Stomach (tissue), 19 donors: ENCODE measurements around the gene ORC1. TPM values are rescaled to one million over a fixed set of nuclear protein-coding genes. Genes with fewer than 3 reads are reported as not detected.

ENCODE experiments used
- DNase-seq, 2 donors: peaks; one replicate each; pipeline versions ENCODE4 v3.0.0 to v3.0.0-alpha.2; 2013 to 2019
- H3K27ac ChIP-seq, 5 donors: fragments of 200-600 bp in 4 of 5; sonication (generic) in 4 of 5; one replicate each; pipeline ENCODE4 v1.5.1; 2013 to 2019; ENCODE audit warnings: mild to moderate bottlenecking in 1 of 5, moderate library complexity in 1 of 5
- H3K27me3 ChIP-seq, 3 donors: fragments of 200-600 bp; sonication (generic); one replicate each; pipeline ENCODE4 v1.5.1; 2017 to 2019; ENCODE audit warnings: mixed run types in 1 of 3
- H3K36me3 ChIP-seq, 4 donors: fragments of 200-600 bp; sonication (generic); 1 replicate in 3 of 4; 2 replicates in 1 of 4; pipeline ENCODE4 v1.5.1; 2016 to 2019
- H3K4me1 ChIP-seq, 4 donors: fragments of 200-600 bp; sonication (generic); one replicate each; pipeline ENCODE4 v1.5.1; 2016 to 2019
- H3K4me3 ChIP-seq, 4 donors: fragments of 200-600 bp; sonication (generic) in 3 of 4; one replicate each; pipeline ENCODE4 v1.5.1; 2016 to 2019; ENCODE audit warnings: mild to moderate bottlenecking in 1 of 4
- H3K9me3 ChIP-seq, 4 donors: fragments of 200-600 bp; sonication (generic); one replicate each; pipeline ENCODE4 v1.5.1; 2016 to 2019
- CTCF ChIP-seq, 7 experiments: fragments of 450-650 bp in 4 of 7; fragments of 200-600 bp in 3 of 7; sonication (generic) in 3 of 7; IDR thresholded peaks; one replicate each; pipeline ENCODE4 v1.5.1; 2016 to 2019; ENCODE audit warnings: antibody characterized with exemption in 7 of 7, control low read depth in 2 of 7, mild to moderate bottlenecking in 1 of 7
- EP300 ChIP-seq: sonication (generic); formaldehyde crosslinking; IDR thresholded peaks from one replicate; pipeline ENCODE4 v1.6.1; 2017; ENCODE audit warnings: antibody characterized with exemption
- POLR2A ChIP-seq, 4 donors: fragments of 450-650 bp; IDR thresholded peaks; one replicate each; pipeline ENCODE4 v1.6.1; 2016; ENCODE audit warnings: antibody characterized with exemption in 4 of 4, control low read depth in 2 of 4, mild to moderate bottlenecking in 1 of 4, moderate library complexity in 1 of 4
- POLR2AphosphoS5 ChIP-seq, 3 donors: sonication (generic); formaldehyde crosslinking; IDR thresholded peaks; one replicate each; pipeline ENCODE4 v1.6.1; 2016; ENCODE audit warnings: antibody characterized with exemption in 3 of 3
- WGBS, 5 donors: extraction: QIAGEN DNeasy Blood & Tissue Kit in 3 of 5; methylation state at CpG; one replicate each; pipeline versions ENCODE4 v1.1.5 to v1.1.7; 2013 to 2018; 5-methylcytosine and 5-hydroxymethylcytosine counted together
- intact Hi-C: fragments of 100-400 bp; cut with DNase I; formaldehyde crosslinking; loops from one replicate; pipeline ENCODE4 v1.15.1; 2023; ENCODE audit warnings: low total_unique reads
- long read RNA-seq, 10 donors: transcript quantifications; one replicate each; lab custom pipeline, GENCODE V29; 2026
- polyA plus RNA-seq, 3 donors: library from polyadenylated mRNA; stranded (reverse); fragments of 200-250 nt; gene quantifications; one replicate each; pipeline ENCODE4 v1.2.3, GENCODE V29; 2013
- total RNA-seq, 5 donors: library from RNA; depleted of rRNA; stranded (reverse); fragments of >200 nt; gene quantifications; one replicate each; pipeline versions ENCODE4 v1.1.0 to v1.2.3, GENCODE V29; 2014 to 2016
- donor health status: healthy with polysubstance abuse.
- donor health status: Bipolar disorder and iron deficiency.
- donor health status: healthy.

Gene ORC1
- total RNA-seq, result 10 to 100 TPM in 2 of 5 donors, 1 to 10 TPM in 3; 1.4 to 19.4 (median 2.2) TPM
- 1 to 10 TPM; 1.1 to 1.7 (median 1.6) TPM for polyA plus RNA-seq
- long read RNA-seq, donor 1, result 0 reads
- long read RNA-seq, donor 2, result 0 reads
- long read RNA-seq, donor 3, partial matches to known transcripts, result 7 of 8 reads
- long read RNA-seq, donor 3, other reads (novel, unspliced or antisense), result 0 of 8 reads
- long read RNA-seq, donor 4, result 0 reads
- long read RNA-seq, donor 5, partial matches to known transcripts, result 0 of 1 reads
- long read RNA-seq, donor 5, other reads (novel, unspliced or antisense), result 0 of 1 reads
- long read RNA-seq, donor 6, result 0 reads
- long read RNA-seq, donor 7, result 0 reads
- long read RNA-seq, donor 8, partial matches to known transcripts, result 0 of 1 reads
- long read RNA-seq, donor 8, other reads (novel, unspliced or antisense), result 0 of 1 reads
- long read RNA-seq, donor 9, result 0 reads
- long read RNA-seq, donor 10, result 0 reads

- Histone ChIP-seq H3K4me3 (peak within 1 kb of the TSS; percentile 77 to 89 (median 78)), H3K27ac (peak within 1 kb of the TSS; percentile 88 to 94 (median 92)), H3K9me3 (no peaks in the 10 kb centered on the region), H3K4me1 (peaks cover 15 to 36% (median 29%) of the 10 kb centered on the region in 4 donors), H3K27me3 (no peaks in the 10 kb centered on the region), H3K36me3 (peaks cover 16 to 34% (median 34%) of the 10 kb centered on the region in 4 donors)
- 0 to 1% (median 0%) methylated on average over 55 to 57 of the region's 57 CpGs for whole genome bisulfite sequencing, 5 donors
- peak; percentile 99 for DNase-seq
- intact Hi-C loops, result no loop called here
- TF ChIP-seq POLR2A (IDR thresholded peaks at IDR 0.05) (no peak), POLR2AphosphoS5 (IDR thresholded peaks at IDR 0.05) (peak; percentile 87 to 96 (median 92)), EP300 (peak; percentile 33), CTCF (IDR thresholded peaks at IDR 0.05) (peak in 4 of 7 experiments; percentile 10 to 62 (median 50))
These were observed at the start of gene ORC1, which contains the start of gene PRPF38A for GRCh38 chr1:52404116-52404974. Gene ORC1, minus strand, starts transcription at chr1:52404423. Its CDS starts 2,200 bp downstream, at chr1:52402223. Gene PRPF38A, plus strand, starts transcription at chr1:52404602. Its CDS starts 148 bp downstream, at chr1:52404750.

GRCh38 chr1:52444463-52444862 lies 40.2 kb upstream of the ORC1 start:
- WGBS, 5 donors, result 83 to 97% (median 86%) methylated on average over 2 of the region's 2 CpGs
- Histone ChIP-seq H3K4me3 (no peak overlapping the region), H3K27me3 (no peaks in the 10 kb centered on the region), H3K27ac (no peak overlapping the region), H3K36me3 (peaks cover 0 to 84% (median 70%) of the 10 kb centered on the region in 4 donors), H3K4me1 (no peaks in the 10 kb centered on the region), H3K9me3 (no peaks in the 10 kb centered on the region)
- DNase-seq, result no peak
- TF ChIP-seq EP300 (no peak), POLR2AphosphoS5 (IDR thresholded peaks at IDR 0.05) (no peak), CTCF (IDR thresholded peaks at IDR 0.05) (no peak), POLR2A (IDR thresholded peaks at IDR 0.05) (no peak)
- intact Hi-C loops, result no loop called here

DNA sequence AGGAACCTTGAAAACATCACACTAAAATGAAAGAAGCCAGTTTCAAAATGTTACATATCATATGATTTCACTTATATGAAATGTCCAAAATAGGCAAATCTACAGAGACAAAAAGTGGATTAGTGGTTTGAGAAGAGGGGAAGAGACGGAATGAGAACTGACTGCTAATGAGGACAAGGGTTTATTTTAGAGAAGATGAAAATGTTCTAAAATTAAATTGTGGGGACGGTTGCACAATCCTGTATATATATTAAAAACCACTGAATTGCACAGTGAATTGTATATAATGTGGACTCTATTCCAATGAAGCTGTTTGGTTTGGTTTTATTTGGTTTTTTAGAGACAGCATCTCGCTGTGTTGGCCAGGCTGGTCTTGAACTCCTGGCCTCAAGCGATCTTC lies 35.8 kb upstream of the ORC1 start:
- TF ChIP-seq EP300, result no peak
- no peak for TF ChIP-seq POLR2AphosphoS5 (IDR thresholded peaks at IDR 0.05)
- TF ChIP-seq CTCF (IDR thresholded peaks at IDR 0.05), result no peak
- TF ChIP-seq POLR2A (IDR thresholded peaks at IDR 0.05), result no peak
- 92 to 96% (median 94%) methylated on average over 4 of the region's 4 CpGs for WGBS, 5 donors
- Histone ChIP-seq H3K36me3 (peaks cover 13 to 98% (median 88%) of the 10 kb centered on the region in 4 donors), H3K4me3 (no peak overlapping the region), H3K27me3 (no peaks in the 10 kb centered on the region), H3K4me1 (no peaks in the 10 kb centered on the region), H3K27ac (no peak overlapping the region), H3K9me3 (no peaks in the 10 kb centered on the region)
- DNase-seq, result no peak
- intact Hi-C loops, result no loop called here

- WGBS, 5 donors, result 85 to 94% (median 91%) methylated on average over 7 of the region's 7 CpGs
- peaks cover 32 to 100% (median 88%) of the 10 kb centered on the region in 4 donors for H3K36me3 ChIP-seq
These were observed 32.6 kb upstream of the ORC1 start for GRCh38 chr1:52436817-52437216.

More at GRCh38 chr1:52436817-52437216, 32.6 kb upstream of the ORC1 start:
- no peak overlapping the region for H3K4me3 ChIP-seq
- no peaks in the 10 kb centered on the region for H3K9me3 ChIP-seq
- TF ChIP-seq POLR2AphosphoS5 (IDR thresholded peaks at IDR 0.05) (no peak), EP300 (no peak), CTCF (IDR thresholded peaks at IDR 0.05) (no peak), POLR2A (IDR thresholded peaks at IDR 0.05) (no peak)
- H3K27me3 ChIP-seq, result no peaks in the 10 kb centered on the region
- DNase-seq, result no peak
- intact Hi-C loops, result no loop called here
- no peak overlapping the region for H3K27ac ChIP-seq
- H3K4me1 ChIP-seq, result no peaks in the 10 kb centered on the region
